OCI-LY7 (cell line): Measurements from ENCODE around the gene OTUD5. TPM values are rescaled to one million over a fixed set of nuclear protein-coding genes. Genes with fewer than 3 reads are reported as not detected.

Experiments used
- BruUV-seq: library from RNA; stranded (reverse); fragments of 400-500 nt; replicated peaks from 2 replicates; lab custom pipeline; 2021; lab: Mats Ljungman, UMichigan
- CTCF ChIA-PET: fragments of 300-600 bp; sonication (Branson Sonifier 250); formaldehyde crosslinking; loops from one replicate; lab custom pipeline; 2022; ENCODE audit warnings: antibody characterized with exemption; ENCODE audit not compliant: unreplicated experiment; lab: Charles Lee
- POLR2A ChIA-PET: fragments of 300-600 bp; sonication (Branson Sonifier 250); formaldehyde crosslinking; loops from one replicate; lab custom pipeline; 2022; ENCODE audit warnings: antibody characterized with exemption; lab: Charles Lee
- DNase-seq: peaks from one replicate; pipeline ENCODE4 v3.0.0-alpha.2; 2015; ENCODE audit warnings: low spot score
- H2AFZ ChIP-seq: fragments of 200-600 bp; sonication (generic), shearing (Covaris generic); 2 replicates; pipeline ENCODE4 v1.6.1; 2014; ENCODE audit warnings: mild to moderate bottlenecking, antibody characterized with exemption, low read length, moderate library complexity
- H3K27ac ChIP-seq: fragments of 200-600 bp; sonication (generic); 2 replicates; pipeline ENCODE4 v1.5.1; 2014; ENCODE audit warnings: mixed run types, low read depth, mild to moderate bottlenecking, moderate library complexity, low read length, inconsistent platforms; ENCODE audit not compliant: poor library complexity, severe bottlenecking
- H3K36me3 ChIP-seq: fragments of 200-600 bp; sonication (generic); 2 replicates; pipeline ENCODE4 v1.6.1; 2014; ENCODE audit warnings: mild to moderate bottlenecking, antibody characterized with exemption, low read length, moderate library complexity, mixed read lengths; ENCODE audit not compliant: insufficient read depth
- H3K4me1 ChIP-seq: fragments of 200-600 bp; sonication (generic); 2 replicates; pipeline ENCODE4 v1.5.1; 2014; ENCODE audit warnings: mild to moderate bottlenecking, low read length; ENCODE audit not compliant: insufficient read depth, poor library complexity, severe bottlenecking
- H3K4me2 ChIP-seq: fragments of 200-600 bp; sonication (generic); 2 replicates; pipeline ENCODE4 v1.6.1; 2014; ENCODE audit warnings: mild to moderate bottlenecking, low read length
- H3K4me3 ChIP-seq: fragments of 200-600 bp; sonication (generic); 2 replicates; pipeline ENCODE4 v1.5.1; 2014; ENCODE audit warnings: mild to moderate bottlenecking, low read depth, low read length; ENCODE audit not compliant: poor library complexity, severe bottlenecking
- H3K79me2 ChIP-seq: fragments of 200-600 bp; sonication (generic); 2 replicates; pipeline ENCODE4 v1.6.1; 2016; ENCODE audit warnings: low read depth, mild to moderate bottlenecking, low read length, moderate library complexity, mixed read lengths; ENCODE audit not compliant: insufficient read depth
- H3K9me2 ChIP-seq: fragments of 200-600 bp; sonication (generic); 2 replicates; pipeline ENCODE4 v1.6.1; 2016; ENCODE audit warnings: mild to moderate bottlenecking, low read length, mixed read lengths; ENCODE audit not compliant: insufficient read depth
- H3K9me3 ChIP-seq: fragments of 200-600 bp; sonication (generic); 2 replicates; pipeline ENCODE4 v1.6.1; 2014; ENCODE audit warnings: mild to moderate bottlenecking, mixed run types, low read length, mixed read lengths
- H4K20me1 ChIP-seq: fragments of 200-600 bp; sonication (generic); 2 replicates; pipeline ENCODE4 v1.6.1; 2014; ENCODE audit warnings: mild to moderate bottlenecking, antibody characterized with exemption, low read length, moderate library complexity, mixed read lengths; ENCODE audit not compliant: insufficient read depth
- EZH2phosphoT487 ChIP-seq: fragments of 200-600 bp; sonication (generic); IDR thresholded peaks from 2 replicates; pipeline ENCODE4 v1.6.1; 2018; ENCODE audit warnings: low read depth, borderline replicate concordance, mild to moderate bottlenecking, mixed run types, antibody characterized with exemption, low read length, moderate library complexity, mixed read lengths
- intact Hi-C: fragments of 100-400 bp; cut with micrococcal nuclease; formaldehyde crosslinking; loops from one replicate; pipeline ENCODE4 v1.10.0; 2022; ENCODE audit not compliant: unreplicated experiment
- total RNA-seq, 2 experiments: library from RNA; depleted of rRNA in 1 of 2; stranded (reverse); fragments of >200 nt in 1 of 2; shearing (Covaris generic) in 1 of 2; gene quantifications; 2 replicates each; pipeline ENCODE4 v1.2.3, GENCODE V29; 2014 to 2022
- TF ChIP-seq, protein P1 (sequence below): fragments of 200-600 bp; sonication (generic); conservative IDR thresholded peaks from 2 replicates; pipeline ENCODE4 v1.5.1; 2014; ENCODE audit warnings: mild to moderate bottlenecking, antibody characterized with exemption, low read length, moderate library complexity, mixed read lengths

The OTUD5 gene
- total RNA-seq, 2 experiments from 2014 or later = 38.5 to 55.7 TPM

- Histone ChIP-seq H2AFZ (no peak overlapping the region), H3K4me1 (peaks cover 64% of the 10 kb centered on the region), H3K36me3 (peaks cover 62% of the 10 kb centered on the region), H4K20me1 (no peaks in the 10 kb centered on the region), H3K9me2 (no peaks in the 10 kb centered on the region), H3K4me3 (no peak overlapping the region), H3K27ac (peak overlapping the region; percentile 75), H3K4me2 (peak overlapping the region; percentile 30; the same call in 1 of the 2 replicates), H3K79me2 (peaks cover 22% of the 10 kb centered on the region; the same call in 1 of the 2 replicates), H3K9me3 (no peaks in the 10 kb centered on the region)
- no TSS peak for BruUV-seq
- DNase-seq = no peak
- ChIA-PET CTCF (no interaction called here), POLR2A (interaction anchor here (0.6 kb wide), 1 partner anchor 23 kb away, joined by 3 read pairs; no protein-coding TSS in a partner anchor)
- TF ChIP-seq, protein P1, sequence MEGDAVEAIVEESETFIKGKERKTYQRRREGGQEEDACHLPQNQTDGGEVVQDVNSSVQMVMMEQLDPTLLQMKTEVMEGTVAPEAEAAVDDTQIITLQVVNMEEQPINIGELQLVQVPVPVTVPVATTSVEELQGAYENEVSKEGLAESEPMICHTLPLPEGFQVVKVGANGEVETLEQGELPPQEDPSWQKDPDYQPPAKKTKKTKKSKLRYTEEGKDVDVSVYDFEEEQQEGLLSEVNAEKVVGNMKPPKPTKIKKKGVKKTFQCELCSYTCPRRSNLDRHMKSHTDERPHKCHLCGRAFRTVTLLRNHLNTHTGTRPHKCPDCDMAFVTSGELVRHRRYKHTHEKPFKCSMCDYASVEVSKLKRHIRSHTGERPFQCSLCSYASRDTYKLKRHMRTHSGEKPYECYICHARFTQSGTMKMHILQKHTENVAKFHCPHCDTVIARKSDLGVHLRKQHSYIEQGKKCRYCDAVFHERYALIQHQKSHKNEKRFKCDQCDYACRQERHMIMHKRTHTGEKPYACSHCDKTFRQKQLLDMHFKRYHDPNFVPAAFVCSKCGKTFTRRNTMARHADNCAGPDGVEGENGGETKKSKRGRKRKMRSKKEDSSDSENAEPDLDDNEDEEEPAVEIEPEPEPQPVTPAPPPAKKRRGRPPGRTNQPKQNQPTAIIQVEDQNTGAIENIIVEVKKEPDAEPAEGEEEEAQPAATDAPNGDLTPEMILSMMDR = no peak
- TF ChIP-seq EZH2phosphoT487 = no peak
- intact Hi-C loops = loop anchor here (5.0 kb wide), 2 partner anchors 37 to 257 kb away; partner anchors contain the start of genes PQBP1 and TIMM17B
Observed at GRCh38 chrX:48934581-48935300, 22.7 kb downstream of the OTUD5 start.

GRCh38 chrX:48933757-48934156, 23.6 kb downstream of the OTUD5 start:
- H3K36me3 ChIP-seq = peaks cover 66% of the 10 kb centered on the region
- no TSS peak for BruUV-seq
- peaks cover 56% of the 10 kb centered on the region for H3K4me1 ChIP-seq
- H2AFZ ChIP-seq = no peak overlapping the region
- no peaks in the 10 kb centered on the region for H3K9me3 ChIP-seq
- DNase-seq = no peak
- H3K27ac ChIP-seq = peak overlapping the region; percentile 75
- H4K20me1 ChIP-seq = no peaks in the 10 kb centered on the region
- intact Hi-C loops = no loop called here
- H3K4me2 ChIP-seq = peak overlapping the region; percentile 30
- H3K4me3 ChIP-seq = no peak overlapping the region
- CTCF ChIA-PET = no interaction called here
- TF ChIP-seq, protein P1 = no peak
- TF ChIP-seq EZH2phosphoT487 = no peak
- H3K9me2 ChIP-seq = no peaks in the 10 kb centered on the region
- H3K79me2 ChIP-seq = peaks cover 22% of the 10 kb centered on the region; the same call in 1 of the 2 replicates
- POLR2A ChIA-PET = no interaction called here
